Measurements from ENCODE around the gene FGGY. TPM values are rescaled to one million over a fixed set of nuclear protein-coding genes. Genes with fewer than 3 reads are reported as not detected.
"Not testable (repeated sequence)": the region's sequence is repeated elsewhere in the genome, so short reads cannot be mapped to it uniquely, and the experiment has no call there.

FGGY gene
- total and polyA plus RNA-seq, 2 donors = 16.6 to 36.9 TPM

DNA sequence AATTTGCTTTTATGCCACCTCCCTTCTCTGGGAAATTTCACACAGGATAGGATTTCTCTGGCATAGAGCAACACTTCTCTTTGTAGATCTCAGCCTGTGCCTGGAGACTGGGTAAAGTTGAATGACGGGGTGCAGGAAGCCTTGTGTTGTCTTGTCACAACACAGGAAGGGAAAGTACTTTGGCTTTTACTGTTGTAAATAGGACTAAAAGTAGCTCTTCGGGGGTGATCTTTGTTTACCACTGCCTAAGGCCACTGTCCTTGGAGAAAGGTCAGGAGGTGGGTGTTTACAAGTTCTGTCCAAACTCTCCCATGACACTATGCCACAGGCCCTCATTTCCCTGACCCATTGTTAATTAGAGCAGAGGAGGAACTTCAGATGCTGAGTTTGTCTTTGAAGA, 139.7 kb downstream of the FGGY start:
- no peak overlapping the region for H3K27ac ChIP-seq (ENCODE audit: low read depth)
- no peak overlapping the region for H3K4me3 ChIP-seq (ENCODE audit: low read depth, low read length)
- DNase-seq (ENCODE audit: extremely low spot score) = no peak
- 57% methylated on average over 2 of the region's 2 CpGs for WGBS
- no peaks in the 10 kb centered on the region for H3K36me3 ChIP-seq (ENCODE audit: insufficient read depth)
- H3K4me1 ChIP-seq (ENCODE audit: insufficient read depth) = no peaks in the 10 kb centered on the region

- Histone ChIP-seq H3K4me1 (ENCODE audit: insufficient read depth) (no peaks in the 10 kb centered on the region), H3K36me3 (ENCODE audit: insufficient read depth) (peaks cover 3% of the 10 kb centered on the region), H3K27ac (ENCODE audit: low read depth) (no peak overlapping the region), H3K4me3 (ENCODE audit: low read depth, low read length) (no peak overlapping the region)
- 81% methylated on average over 1 of the region's 1 CpG for WGBS
- no peak for DNase-seq (ENCODE audit: extremely low spot score)
Measured at GRCh38 chr1:59438058-59438560, 141.2 kb downstream of the FGGY start.

GRCh38 chr1:59442492-59442891, 145.6 kb downstream of the FGGY start:
- Histone ChIP-seq H3K27ac (ENCODE audit: low read depth) (no peak overlapping the region), H3K4me3 (ENCODE audit: low read depth, low read length) (no peak overlapping the region), H3K36me3 (ENCODE audit: insufficient read depth) (peaks cover 3% of the 10 kb centered on the region), H3K4me1 (ENCODE audit: insufficient read depth) (no peaks in the 10 kb centered on the region)
- 86% methylated on average over 4 of the region's 4 CpGs for whole genome bisulfite sequencing
- DNase-seq (ENCODE audit: extremely low spot score) = no peak

GRCh38 chr1:59443310-59443709, 146.4 kb downstream of the FGGY start:
- Histone ChIP-seq H3K4me3 (ENCODE audit: low read depth, low read length) (no peak overlapping the region), H3K36me3 (ENCODE audit: insufficient read depth) (peaks cover 3% of the 10 kb centered on the region), H3K4me1 (ENCODE audit: insufficient read depth) (no peaks in the 10 kb centered on the region), H3K27ac (ENCODE audit: low read depth) (no peak overlapping the region)
- no peak for DNase-seq (ENCODE audit: extremely low spot score)
- WGBS = 12% methylated on average over 1 of the region's 1 CpG

GRCh38 chr1:59444520-59444919, 147.6 kb downstream of the FGGY start:
- Histone ChIP-seq H3K4me1 (ENCODE audit: insufficient read depth) (no peaks in the 10 kb centered on the region), H3K36me3 (ENCODE audit: insufficient read depth) (peaks cover 3% of the 10 kb centered on the region), H3K27ac (ENCODE audit: low read depth) (no peak overlapping the region), H3K4me3 (ENCODE audit: low read depth, low read length) (no peak overlapping the region)
- DNase-seq (ENCODE audit: extremely low spot score) = no peak
- 96% methylated on average over 6 of the region's 6 CpGs for WGBS

DNA sequence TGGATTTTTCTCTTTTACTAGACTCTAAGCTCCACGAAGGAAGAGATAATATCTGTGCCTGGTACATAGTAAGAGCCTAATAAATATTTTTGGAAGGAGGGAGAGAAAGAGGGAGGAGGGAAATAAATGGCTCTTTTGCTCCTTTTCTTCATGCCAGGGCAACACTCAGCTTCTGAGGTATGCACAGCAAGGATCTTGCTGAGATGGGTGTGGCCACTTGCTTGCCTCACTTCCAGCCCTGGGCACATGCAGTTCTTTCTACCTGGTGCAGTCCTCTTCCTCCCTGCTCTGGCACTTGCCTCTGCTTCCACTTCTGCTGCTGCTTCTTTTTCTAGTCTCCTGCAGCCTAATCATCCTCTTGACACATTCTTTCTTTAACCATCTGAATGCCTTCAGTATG, 148.1 kb downstream of the FGGY start:
- DNase-seq (ENCODE audit: extremely low spot score) = no peak
- no peaks in the 10 kb centered on the region for H3K4me1 ChIP-seq (ENCODE audit: insufficient read depth)
- H3K36me3 ChIP-seq (ENCODE audit: insufficient read depth) = peaks cover 3% of the 10 kb centered on the region
- no peak overlapping the region for H3K4me3 ChIP-seq (ENCODE audit: low read depth, low read length)
- 29% methylated on average over 1 of the region's 1 CpG for WGBS
- H3K27ac ChIP-seq (ENCODE audit: low read depth) = peak overlapping the region; percentile 41

- H3K27ac ChIP-seq (ENCODE audit: low read depth) = peak overlapping the region; percentile 27
- DNase-seq (ENCODE audit: extremely low spot score) = peak; percentile 42
- no peak overlapping the region for H3K4me3 ChIP-seq (ENCODE audit: low read depth, low read length)
- H3K36me3 ChIP-seq (ENCODE audit: insufficient read depth) = peaks cover 3% of the 10 kb centered on the region
- H3K4me1 ChIP-seq (ENCODE audit: insufficient read depth) = no peaks in the 10 kb centered on the region
- WGBS = 39% methylated on average over 9 of the region's 9 CpGs
Measured at GRCh38 chr1:59446257-59446901, 149.5 kb downstream of the FGGY start.

DNA sequence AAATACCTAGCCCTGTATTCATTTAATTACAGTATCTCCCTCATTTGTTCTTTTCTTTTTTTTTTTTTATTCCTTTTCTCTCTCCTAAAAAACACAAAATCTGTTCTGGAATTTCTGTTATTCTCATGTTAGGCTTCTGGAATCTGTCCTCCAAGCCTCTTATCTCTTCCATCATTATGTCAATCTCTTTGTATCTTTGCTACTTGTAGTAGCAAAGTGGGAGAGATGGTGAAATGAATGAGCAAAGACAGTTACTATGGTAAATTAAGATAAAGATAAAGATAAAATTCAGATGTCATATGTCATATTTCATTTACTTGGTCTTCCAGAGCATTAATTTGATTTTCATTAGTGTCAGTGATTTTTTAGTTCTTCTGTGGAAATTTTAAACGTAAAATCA, 155.1 kb downstream of the FGGY start:
- H3K27ac ChIP-seq (ENCODE audit: low read depth) = no peak overlapping the region
- no peaks in the 10 kb centered on the region for H3K4me1 ChIP-seq (ENCODE audit: insufficient read depth)
- 94% methylated on average over 1 of the region's 1 CpG for WGBS
- DNase-seq (ENCODE audit: extremely low spot score) = no peak
- H3K4me3 ChIP-seq (ENCODE audit: low read depth, low read length) = no peak overlapping the region
- no peaks in the 10 kb centered on the region for H3K36me3 ChIP-seq (ENCODE audit: insufficient read depth)

GRCh38 chr1:59452559-59452958, 155.7 kb downstream of the FGGY start:
- Histone ChIP-seq H3K4me1 (ENCODE audit: insufficient read depth) (no peaks in the 10 kb centered on the region), H3K4me3 (ENCODE audit: low read depth, low read length) (no peak overlapping the region), H3K27ac (ENCODE audit: low read depth) (no peak overlapping the region), H3K36me3 (ENCODE audit: insufficient read depth) (no peaks in the 10 kb centered on the region)
- no peak for DNase-seq (ENCODE audit: extremely low spot score)
- WGBS = 95% methylated on average over 1 of the region's 1 CpG

DNA sequence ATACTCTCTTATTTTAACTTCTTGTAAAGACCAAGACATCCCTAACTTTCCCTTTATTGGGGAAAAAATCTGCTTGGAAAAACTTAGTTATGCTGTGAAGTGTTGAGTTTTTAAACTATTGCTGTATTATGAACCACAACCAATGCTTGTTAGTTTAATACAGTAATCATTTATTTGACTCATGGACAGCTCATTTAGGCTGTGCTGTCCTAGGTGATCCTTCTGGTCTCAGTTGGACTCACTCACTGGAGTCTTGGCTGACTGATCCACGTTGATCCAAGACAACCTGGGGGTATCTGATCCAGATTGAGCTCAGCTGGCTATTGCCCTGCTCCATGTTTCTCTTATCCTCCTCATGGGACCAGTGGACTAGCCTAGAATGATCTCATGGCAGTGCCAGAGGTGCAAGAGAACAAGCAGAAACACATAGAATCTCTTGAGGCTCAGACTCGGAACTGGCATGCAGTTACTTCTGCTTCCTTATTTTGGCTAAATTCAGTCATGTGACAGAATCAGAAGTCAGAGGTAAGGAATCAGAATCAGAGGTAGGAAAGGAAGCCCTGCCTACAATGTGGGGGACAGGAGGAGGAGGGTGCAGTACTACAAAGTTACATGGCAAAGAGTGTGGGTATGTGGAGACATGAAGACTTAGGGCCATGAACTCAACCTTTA, 156.5 kb downstream of the FGGY start:
- no peaks in the 10 kb centered on the region for H3K4me1 ChIP-seq (ENCODE audit: insufficient read depth)
- H3K36me3 ChIP-seq (ENCODE audit: insufficient read depth) = no peaks in the 10 kb centered on the region
- DNase-seq (ENCODE audit: extremely low spot score) = no peak
- H3K27ac ChIP-seq (ENCODE audit: low read depth) = no peak overlapping the region
- H3K4me3 ChIP-seq (ENCODE audit: low read depth, low read length) = no peak overlapping the region
- 93% methylated on average over 2 of the region's 2 CpGs for WGBS

- Histone ChIP-seq H3K4me3 (ENCODE audit: low read depth, low read length) (no peak overlapping the region), H3K27ac (ENCODE audit: low read depth) (no peak overlapping the region)
- WGBS = 93% methylated on average over 2 of the region's 2 CpGs
Measured at GRCh38 chr1:59455206-59455605, 158.3 kb downstream of the FGGY start.

DNA sequence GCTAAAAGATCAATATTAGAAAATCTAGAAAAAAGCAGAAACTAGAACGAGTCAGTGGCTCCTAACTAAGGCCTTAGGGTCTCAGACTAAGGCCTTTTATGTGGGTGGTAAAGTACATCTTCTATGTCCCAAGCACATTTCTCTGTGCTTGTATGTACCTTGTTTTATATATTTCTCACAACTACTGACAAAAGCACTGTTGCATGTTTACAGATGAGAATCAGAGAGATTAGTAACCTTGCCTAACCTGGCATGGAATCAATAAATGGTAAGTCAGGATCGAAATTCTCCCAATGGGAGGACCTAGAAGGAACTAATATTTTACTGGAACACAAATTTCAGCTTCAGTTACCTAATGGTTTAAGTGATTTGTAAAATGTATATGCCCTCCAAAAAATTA, 160.9 kb downstream of the FGGY start:
- 83% methylated on average over 2 of the region's 2 CpGs for WGBS

More at GRCh38 chr1:59455206-59455605, 158.3 kb downstream of the FGGY start:
- Histone ChIP-seq H3K4me1 (ENCODE audit: insufficient read depth) (no peaks in the 10 kb centered on the region), H3K36me3 (ENCODE audit: insufficient read depth) (no peaks in the 10 kb centered on the region)
- no peak for DNase-seq (ENCODE audit: extremely low spot score)

DNA sequence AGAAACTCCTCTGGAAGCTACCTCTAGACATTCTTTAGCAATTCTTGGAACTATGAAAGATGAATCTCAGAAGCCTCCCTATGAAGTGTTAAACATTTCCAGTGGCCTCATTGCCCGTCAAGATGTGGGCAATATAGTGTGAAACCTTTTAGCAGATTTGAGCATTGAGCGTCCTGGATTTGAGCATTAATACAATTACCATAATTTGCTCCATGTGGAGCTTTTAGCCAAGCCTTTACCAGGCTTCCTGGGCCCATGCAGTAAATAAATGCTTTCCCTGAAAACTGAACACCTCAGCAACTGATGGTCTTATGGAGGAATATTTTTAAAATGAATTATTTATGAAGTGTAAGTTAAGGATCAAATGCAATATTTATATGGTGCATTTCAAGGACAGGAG, 162.0 kb downstream of the FGGY start:
- H3K27ac ChIP-seq (ENCODE audit: low read depth) = no peak overlapping the region
- no peaks in the 10 kb centered on the region for H3K4me1 ChIP-seq (ENCODE audit: insufficient read depth)
- no peaks in the 10 kb centered on the region for H3K36me3 ChIP-seq (ENCODE audit: insufficient read depth)
- DNase-seq (ENCODE audit: extremely low spot score) = no peak
- no peak overlapping the region for H3K4me3 ChIP-seq (ENCODE audit: low read depth, low read length)
- WGBS = 84% methylated on average over 2 of the region's 2 CpGs

More for the DNA sequence above, 160.9 kb downstream of the FGGY start:
- Histone ChIP-seq H3K4me3 (ENCODE audit: low read depth, low read length) (no peak overlapping the region), H3K27ac (ENCODE audit: low read depth) (no peak overlapping the region), H3K36me3 (ENCODE audit: insufficient read depth) (no peaks in the 10 kb centered on the region), H3K4me1 (ENCODE audit: insufficient read depth) (no peaks in the 10 kb centered on the region)
- no peak for DNase-seq (ENCODE audit: extremely low spot score)

GRCh38 chr1:59462942-59463341, 166.0 kb downstream of the FGGY start:
- 91% methylated on average over 2 of the region's 2 CpGs for WGBS
- H3K4me3 ChIP-seq (ENCODE audit: low read depth, low read length); DNase-seq (ENCODE audit: extremely low spot score); H3K27ac ChIP-seq (ENCODE audit: low read depth); H3K4me1 ChIP-seq (ENCODE audit: insufficient read depth); H3K36me3 ChIP-seq (ENCODE audit: insufficient read depth): not testable (repeated sequence)
